GM18907 (cell line): Measurements from ENCODE around the gene TLX2.

Experiments used
- ATAC-seq: cut with Tn5 transposase; IDR thresholded peaks from one replicate; pipeline ENCODE4 v1.9.1; 2021; ENCODE audit warnings: mild to moderate bottlenecking, moderate library complexity; ENCODE audit not compliant: unreplicated experiment

The TLX2 gene

DNA sequence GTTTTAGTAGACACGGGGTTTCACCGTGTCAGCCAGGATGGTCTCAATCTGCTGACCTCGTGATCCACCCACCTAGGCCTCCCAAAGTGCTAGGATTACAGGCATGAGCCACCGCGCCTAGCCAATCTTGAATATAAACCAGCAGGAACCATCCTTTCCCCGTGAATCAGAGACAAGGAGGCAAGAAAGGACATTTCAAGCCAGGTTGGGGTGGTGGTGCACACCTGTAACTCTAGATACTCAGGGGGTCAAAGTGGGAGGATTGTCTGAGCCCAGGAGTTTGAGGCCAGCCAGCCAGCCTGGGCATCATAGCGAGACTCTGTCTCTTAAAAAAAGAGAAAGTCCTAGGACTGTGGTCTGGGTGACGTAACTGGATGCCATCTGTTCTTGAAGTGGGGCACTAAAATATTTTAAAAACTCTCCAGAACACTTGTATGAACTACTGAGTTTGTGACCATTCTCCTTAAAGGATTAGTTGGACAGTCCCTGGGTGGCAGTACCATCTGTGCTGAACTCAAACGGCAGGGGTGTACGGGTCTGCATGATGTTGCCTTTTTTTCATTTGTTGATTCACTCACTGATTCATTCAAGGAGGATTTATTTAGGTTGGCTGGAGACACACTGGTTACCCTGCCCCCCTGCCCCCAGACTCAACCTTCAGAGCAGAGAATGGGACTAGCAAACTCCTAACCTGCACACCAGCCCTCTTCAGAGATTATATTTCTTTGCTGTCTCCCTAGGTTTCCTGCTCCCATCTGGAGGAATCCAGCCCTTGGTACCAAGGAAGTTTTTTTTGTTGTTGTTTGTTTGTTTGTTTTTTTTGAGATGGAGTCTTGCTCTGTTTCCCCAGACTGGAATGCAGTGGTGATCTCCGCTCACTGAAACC lies 2.9 kb upstream of the TLX2 start:
- ATAC-seq, result no peak

- ATAC-seq, result no peak
Observed at GRCh38 chr2:74512744-74513604, 1.3 kb upstream of the TLX2 start.

- no peak for ATAC-seq
Observed at GRCh38 chr2:74513605-74514367, 464 bp upstream of the TLX2 start.

GRCh38 chr2:74515271-74515980 lies 1.2 kb downstream of the TLX2 start:
- peak; percentile 14 for ATAC-seq

DNA sequence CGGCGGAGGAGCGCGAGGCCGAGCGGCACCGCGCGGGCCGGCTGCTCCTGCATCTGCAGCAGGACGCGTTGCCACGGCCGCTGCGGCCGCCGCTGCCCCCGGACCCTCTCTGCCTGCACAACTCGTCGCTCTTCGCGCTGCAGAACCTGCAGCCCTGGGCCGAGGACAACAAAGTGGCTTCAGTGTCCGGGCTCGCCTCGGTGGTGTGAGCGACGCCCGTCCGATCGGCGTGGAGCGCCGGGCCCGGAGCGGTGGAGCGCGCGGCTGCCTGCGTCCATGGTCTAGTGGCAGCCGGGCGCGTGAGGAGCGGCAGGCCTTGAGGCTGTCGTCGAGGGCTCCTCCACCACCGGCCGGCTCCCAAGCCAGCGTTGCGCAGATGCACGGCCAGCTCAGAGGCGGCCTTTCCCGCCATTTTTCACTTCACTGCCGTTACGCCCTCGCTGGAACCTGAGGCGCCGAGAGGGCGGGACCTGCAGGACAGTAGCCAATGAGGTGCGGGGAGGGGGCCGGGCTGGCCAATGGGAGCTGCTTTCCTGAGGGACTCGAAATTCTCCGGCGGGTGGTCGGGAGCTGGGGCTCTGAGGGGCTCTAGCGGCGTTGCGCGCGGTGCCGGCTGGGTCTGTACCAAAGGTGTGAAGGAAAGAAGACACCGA lies 1.9 kb downstream of the TLX2 start:
- ATAC-seq, result peak; percentile 64

DNA sequence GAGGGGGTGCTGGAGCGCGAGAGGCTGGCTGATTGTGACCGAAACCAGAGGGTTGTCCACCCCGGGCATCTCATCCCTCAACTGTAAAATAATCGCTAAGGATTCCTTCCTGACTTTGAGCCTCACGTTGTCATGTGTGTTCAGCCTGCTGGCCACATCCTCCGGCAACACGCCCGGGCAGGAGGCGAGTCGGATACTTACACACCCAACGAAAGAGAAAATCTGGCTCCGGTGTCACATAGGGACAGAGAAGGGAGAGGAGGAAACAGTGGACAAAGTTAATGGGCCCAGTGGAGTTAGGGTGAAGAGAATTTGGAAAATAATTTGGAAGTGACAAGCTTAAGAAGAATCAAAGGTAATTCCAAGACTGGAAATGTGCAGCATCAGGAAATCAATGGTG lies 2.4 kb downstream of the TLX2 start:
- no peak for ATAC-seq

- no peak for ATAC-seq
Observed at GRCh38 chr2:74522516-74522915, 8.3 kb downstream of the TLX2 start.

DNA sequence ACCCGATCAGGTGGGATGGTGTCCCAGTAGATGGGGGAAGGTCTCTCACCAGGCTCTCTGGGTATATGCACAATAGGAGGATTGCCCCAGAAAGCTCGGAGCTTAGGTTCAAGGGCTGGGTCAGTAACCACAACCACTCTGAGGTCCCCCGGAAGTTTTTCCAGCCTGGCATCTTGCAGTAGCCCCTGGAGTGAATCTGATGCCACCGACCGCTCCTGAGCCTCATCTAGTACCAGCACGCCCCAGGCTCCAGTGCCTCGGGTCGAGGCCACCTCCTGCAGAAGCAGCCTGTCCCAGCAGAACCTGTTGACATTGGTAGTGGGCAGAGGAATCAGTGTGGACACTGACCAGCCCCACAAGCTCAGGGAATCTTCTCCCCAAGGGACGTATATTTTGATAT lies 9.8 kb downstream of the TLX2 start:
- ATAC-seq, result no peak

DNA sequence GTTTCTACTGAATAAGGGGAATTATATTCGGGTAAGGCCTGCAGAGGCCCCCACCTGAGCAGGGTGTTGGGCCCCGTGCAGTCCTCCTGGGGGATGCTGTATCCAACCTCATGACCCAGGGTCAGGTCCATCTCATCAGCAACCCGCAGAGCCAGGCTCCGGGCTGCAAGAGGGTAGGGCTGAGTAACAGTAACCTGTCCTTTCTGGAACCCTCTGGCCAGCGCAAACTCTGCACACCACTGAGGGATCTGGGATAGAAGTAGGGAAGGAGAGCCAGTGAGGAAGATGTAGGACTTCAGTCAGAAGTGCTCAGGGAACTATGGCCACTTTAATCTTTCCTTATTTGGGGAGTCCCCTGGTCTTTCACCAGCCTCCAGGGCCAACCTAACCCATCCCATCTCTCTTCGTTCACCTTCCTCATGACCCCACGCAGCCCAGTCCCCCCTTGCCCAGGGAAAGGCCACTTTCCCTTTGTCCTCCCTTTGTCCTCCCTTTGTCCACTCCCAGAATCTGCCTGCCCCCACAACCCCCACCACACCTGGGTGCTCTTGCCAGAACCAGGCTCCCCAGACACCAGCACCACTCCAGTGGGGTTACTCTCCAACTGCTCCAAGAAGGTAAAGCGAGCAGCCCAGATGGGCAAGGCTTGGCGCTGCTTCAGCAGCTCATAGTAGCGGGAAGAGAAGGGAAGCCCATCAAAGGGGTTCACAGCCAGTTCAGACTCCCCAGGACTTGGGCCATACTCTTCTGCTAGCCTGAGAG lies 10.9 kb downstream of the TLX2 start:
- no peak for ATAC-seq

GRCh38 chr2:74525717-74526648 lies 11.7 kb downstream of the TLX2 start, which contains the start of gene DQX1:
DQX1 (minus strand) TSS chr2:74526231; CDS start chr2:74525729, 502 bp downstream.
- no peak for ATAC-seq

GRCh38 chr2:74526649-74527230 lies 12.5 kb downstream of the TLX2 start:
- no peak for ATAC-seq

DNA sequence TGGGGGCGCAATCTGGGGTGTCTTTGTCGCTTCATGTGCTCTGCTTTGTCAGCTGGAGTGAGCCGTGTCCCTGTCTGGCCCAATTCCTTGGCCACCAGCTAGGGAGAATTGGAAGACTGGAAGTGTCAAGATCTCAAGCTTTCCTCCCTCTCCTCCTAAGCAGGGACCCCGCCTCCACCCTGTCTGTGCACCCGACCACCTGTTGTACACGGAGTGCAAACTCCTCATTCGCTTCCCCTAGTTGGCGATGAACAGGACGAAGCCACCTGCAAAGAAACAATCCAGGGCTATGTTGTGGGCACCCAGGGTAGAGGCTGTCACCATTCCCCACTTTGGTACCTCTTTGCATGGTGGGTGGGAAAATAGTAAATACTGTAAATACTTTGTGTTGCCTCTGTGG lies 13.5 kb downstream of the TLX2 start:
- ATAC-seq, result no peak

DNA sequence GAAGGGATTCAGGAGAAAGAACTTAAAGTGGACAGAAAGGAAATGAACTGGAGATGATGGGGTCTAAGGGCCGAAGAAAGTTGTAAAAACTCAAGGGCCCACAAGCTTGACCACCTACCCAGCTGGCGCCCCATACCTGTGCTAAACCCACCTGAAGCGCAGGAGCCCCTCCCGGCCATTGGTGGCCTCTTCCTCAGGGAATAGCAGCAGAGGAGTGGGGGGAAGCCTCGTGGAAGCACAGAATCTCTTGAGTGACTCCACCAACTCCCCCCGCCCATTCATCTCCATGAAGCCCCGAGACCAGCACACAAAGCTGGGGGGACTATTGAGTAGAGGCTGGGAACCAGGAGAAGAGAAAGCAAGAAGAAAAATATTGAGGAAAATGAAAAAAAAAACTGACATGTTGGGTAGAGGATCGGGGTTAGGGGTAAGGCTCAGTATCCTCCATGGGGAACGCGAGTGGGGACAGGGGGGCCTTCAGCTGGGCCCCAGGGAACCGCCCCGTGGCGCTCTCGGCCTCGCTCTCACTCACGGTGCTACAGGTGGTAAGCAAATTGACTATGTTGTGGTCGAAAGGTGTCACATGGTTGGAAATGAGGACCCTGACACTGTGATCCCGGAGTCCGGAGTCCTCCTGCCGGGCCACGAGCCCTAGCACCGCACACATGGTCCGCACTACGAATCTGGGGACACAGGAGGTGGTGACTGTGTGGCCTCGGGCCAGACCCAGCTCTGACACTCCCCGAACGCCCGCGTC lies 14.5 kb downstream of the TLX2 start:
- ATAC-seq, result peak; percentile 14

GRCh38 chr2:74529357-74530238 lies 15.3 kb downstream of the TLX2 start, which contains the start of the genes AUP1 and HTRA2:
AUP1 (minus strand) TSS chr2:74529706; CDS start chr2:74529629, 77 bp downstream.
HTRA2 (plus strand) TSS chr2:74529933; CDS start chr2:74530007, 74 bp downstream.
- peak; percentile 79 for ATAC-seq

DNA sequence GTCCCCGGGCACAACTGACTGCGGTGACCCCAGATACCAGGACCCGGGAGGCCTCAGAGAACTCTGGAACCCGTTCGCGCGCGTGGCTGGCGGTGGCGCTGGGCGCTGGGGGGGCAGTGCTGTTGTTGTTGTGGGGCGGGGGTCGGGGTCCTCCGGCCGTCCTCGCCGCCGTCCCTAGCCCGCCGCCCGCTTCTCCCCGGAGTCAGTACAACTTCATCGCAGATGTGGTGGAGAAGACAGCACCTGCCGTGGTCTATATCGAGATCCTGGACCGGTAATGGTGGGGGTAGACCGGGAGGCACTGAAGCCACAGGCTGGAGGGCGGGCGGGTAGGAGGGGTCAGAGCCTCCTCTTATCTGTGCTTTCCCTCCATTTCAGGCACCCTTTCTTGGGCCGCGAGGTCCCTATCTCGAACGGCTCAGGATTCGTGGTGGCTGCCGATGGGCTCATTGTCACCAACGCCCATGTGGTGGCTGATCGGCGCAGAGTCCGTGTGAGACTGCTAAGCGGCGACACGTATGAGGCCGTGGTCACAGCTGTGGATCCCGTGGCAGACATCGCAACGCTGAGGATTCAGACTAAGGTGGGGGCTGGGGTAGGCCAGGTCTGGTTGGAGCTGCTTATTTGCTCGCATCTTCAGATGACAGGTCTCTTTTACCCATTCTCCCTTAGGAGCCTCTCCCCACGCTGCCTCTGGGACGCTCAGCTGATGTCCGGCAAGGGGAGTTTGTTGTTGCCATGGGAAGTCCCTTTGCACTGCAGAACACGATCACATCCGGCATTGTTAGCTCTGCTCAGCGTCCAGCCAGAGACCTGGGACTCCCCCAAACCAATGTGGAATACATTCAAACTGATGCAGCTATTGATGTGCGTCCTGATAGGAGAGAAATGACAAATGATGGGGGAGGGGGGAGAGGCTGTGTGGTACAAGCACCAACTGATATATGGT lies 16.3 kb downstream of the TLX2 start:
- peak; percentile 44 for ATAC-seq
